GM19238 (cell line): ENCODE data around the gene KCNQ1OT1.

Experiments used
- DNase-seq: peaks from one replicate; pipeline ENCODE4 v3.0.0; 2011; ENCODE audit warnings: low spot score; ENCODE audit not compliant: insufficient read length

KCNQ1OT1 gene

GRCh38 chr11:2721210-2721916 lies 21.6 kb upstream of the KCNQ1OT1 start:
- DNase-seq = no peak

GRCh38 chr11:2719831-2720590 lies 20.2 kb upstream of the KCNQ1OT1 start:
- DNase-seq = no peak

GRCh38 chr11:2718817-2719438 lies 19.1 kb upstream of the KCNQ1OT1 start:
- DNase-seq = no peak

GRCh38 chr11:2717561-2718325 lies 17.9 kb upstream of the KCNQ1OT1 start:
- no peak for DNase-seq

- no peak for DNase-seq
These were observed 16.7 kb upstream of the KCNQ1OT1 start for GRCh38 chr11:2716376-2717095.

- DNase-seq = no peak
These were observed 16.0 kb upstream of the KCNQ1OT1 start for GRCh38 chr11:2715716-2716350.

GRCh38 chr11:2714871-2715270 lies 15.1 kb upstream of the KCNQ1OT1 start:
- DNase-seq = no peak

GRCh38 chr11:2714463-2714800 lies 14.6 kb upstream of the KCNQ1OT1 start:
- DNase-seq = no peak

- no peak for DNase-seq
These were observed 14.1 kb upstream of the KCNQ1OT1 start for GRCh38 chr11:2713661-2714462.

- no peak for DNase-seq
These were observed 13.3 kb upstream of the KCNQ1OT1 start for GRCh38 chr11:2713094-2713493.

- no peak for DNase-seq
These were observed 11.4 kb upstream of the KCNQ1OT1 start for GRCh38 chr11:2711161-2711560.

- no peak for DNase-seq
These were observed 9.6 kb upstream of the KCNQ1OT1 start for GRCh38 chr11:2709429-2709828.

GRCh38 chr11:2708757-2709281 lies 9.0 kb upstream of the KCNQ1OT1 start:
- no peak for DNase-seq

GRCh38 chr11:2708151-2708581 lies 8.4 kb upstream of the KCNQ1OT1 start:
- DNase-seq = no peak

GRCh38 chr11:2707736-2708135 lies 7.9 kb upstream of the KCNQ1OT1 start:
- no peak for DNase-seq

- DNase-seq = no peak
These were observed 6.5 kb upstream of the KCNQ1OT1 start for GRCh38 chr11:2706321-2706720.

GRCh38 chr11:2704896-2705606 lies 5.3 kb upstream of the KCNQ1OT1 start:
- DNase-seq = no peak

GRCh38 chr11:2704356-2704755 lies 4.6 kb upstream of the KCNQ1OT1 start:
- DNase-seq = no peak
